GM21526 (cell line): ENCODE data around the gene PRR9.

Experiments
- ATAC-seq: cut with Tn5 transposase; IDR thresholded peaks from one replicate; pipeline ENCODE4 v1.9.1; 2021; ENCODE audit warnings: moderate library complexity; ENCODE audit not compliant: unreplicated experiment, low FRiP score

The PRR9 gene

DNA sequence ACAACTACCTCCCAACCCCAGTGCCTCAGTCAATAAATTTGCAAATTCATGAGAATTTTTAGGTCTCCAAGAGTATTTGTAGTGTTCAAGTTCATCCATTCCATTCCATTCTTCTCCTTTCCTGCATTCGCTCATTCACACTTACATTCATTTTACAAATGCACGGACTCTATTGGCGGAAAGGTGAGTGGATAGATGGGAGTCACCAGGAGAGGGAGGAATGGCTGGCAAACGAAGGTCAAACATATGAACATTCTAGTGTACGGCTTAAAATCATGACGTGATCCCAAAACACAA, 44.6 kb downstream of the PRR9 start:
- no peak for ATAC-seq

DNA sequence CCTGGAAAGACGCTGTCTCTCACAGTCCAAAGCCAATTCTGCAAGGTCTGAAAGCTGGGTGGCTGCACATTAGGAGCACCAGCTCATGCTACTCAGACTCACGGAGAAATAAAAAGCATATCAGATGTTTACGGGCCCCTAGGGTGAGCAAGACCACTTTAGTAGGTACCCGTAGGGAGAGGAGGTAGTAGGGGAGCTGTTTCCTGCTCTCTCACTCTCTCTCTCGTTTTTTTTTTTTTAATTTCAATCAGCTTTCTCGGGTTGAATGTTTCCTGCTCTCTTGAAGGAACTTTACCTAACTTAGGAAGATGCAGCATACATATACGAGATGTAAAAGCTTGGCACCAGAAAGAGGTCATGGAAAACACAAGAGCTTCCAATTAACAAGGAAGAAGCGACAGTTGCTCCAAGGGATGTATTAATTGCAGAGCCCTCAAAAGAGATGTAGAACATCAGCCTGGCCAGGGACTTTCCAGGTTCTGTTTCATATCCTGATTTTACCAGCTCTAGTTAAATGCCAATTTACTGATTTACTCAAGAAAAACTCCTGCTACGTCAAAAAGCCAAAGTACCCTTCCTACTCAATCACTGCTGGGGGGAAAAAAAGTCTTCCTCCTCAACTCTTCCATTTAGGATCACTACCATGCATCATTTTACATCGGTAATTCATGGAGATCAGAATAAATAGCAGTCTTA, 45.2 kb downstream of the PRR9 start:
- no peak for ATAC-seq

DNA sequence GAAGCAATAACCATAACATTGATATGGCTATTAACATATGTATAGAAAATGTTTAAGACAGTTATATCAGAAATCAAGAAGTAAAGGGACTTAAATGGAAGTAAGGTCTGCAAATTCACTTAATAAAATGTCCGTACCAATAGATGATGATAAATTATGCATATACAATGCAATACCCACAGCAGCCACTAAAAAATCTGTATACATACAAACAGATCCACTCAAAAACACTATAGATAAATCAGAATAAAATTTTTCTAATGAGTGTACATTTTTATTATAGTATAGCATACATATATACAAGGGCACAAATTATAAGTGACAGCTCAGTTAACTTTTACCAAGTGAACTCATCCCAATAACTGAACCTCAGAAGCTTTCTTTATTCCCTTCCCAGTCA, 48.1 kb downstream of the PRR9 start:
- ATAC-seq: no peak
